ENCODE results near the gene AGBL1.

Gene AGBL1

DNA sequence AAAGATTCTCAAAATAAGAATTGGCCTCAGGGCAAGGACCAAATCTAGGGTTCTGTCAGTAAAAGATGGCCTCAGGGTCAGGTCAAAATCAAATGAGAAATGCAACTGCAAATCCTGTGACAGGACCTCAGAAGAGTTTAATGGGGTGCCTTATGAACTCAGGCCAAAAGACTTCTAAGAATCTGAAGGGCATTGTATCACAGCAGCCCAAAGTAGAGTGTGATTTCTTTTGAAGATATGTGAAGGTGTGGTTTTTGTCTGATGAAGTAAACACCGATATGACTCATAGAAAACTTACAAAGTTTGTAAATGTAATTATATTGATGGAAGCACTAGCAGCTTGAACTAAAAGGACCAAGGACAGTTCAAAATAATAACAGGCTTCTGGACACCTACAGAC is 966.1 kb downstream of the AGBL1 start:
- no peak overlapping the region for H3K27ac ChIP-seq (replicated peaks)

DNA sequence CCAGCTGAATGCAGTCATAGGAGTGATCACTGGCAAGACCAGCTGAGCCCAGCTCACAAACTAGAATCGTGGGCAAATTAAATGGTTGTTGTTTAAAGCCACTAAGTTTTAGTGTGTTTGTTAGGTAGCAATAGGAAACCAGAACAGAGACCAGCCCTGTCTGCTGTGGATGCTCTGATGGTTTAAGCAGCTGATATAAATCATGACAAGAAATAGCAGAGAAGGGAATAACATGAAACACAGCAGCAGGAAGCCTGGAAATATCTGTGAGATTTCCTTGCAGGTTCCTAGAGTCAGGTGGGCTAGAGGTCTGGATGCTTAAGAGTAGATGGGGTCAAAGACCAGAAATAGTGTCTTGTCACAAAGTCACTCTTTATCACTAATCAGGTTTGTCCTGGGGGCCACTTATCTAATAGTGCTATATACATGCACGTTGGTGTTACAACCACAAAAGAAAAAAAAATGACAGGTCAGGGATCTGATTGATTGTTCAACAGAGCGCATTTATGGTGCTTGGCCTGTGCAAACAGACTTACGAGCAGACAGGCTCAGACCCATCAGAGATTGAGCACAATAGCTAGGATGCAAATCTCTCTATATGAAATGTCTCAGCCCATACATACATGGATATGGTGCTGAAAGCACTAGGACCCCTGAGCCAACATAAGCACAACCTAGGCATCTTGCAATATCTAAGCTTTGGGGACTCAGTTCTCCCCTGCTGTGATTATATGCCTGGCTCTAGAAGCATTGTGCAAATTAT is 967.7 kb downstream of the AGBL1 start:
- H3K4me3 ChIP-seq (replicated peaks; ENCODE audit: insufficient read depth, low read length): no peak overlapping the region
- TF ChIP-seq GABPA (IDR thresholded peaks at IDR 0.05; ENCODE audit: low read depth) (no peak), POLR2AphosphoS5 (IDR thresholded peaks at IDR 0.05; ENCODE audit: low read depth) (no peak), SPI1 (IDR thresholded peaks at IDR 0.05; ENCODE audit: borderline replicate concordance, low read depth) (no peak)
- TF ChIP-seq, protein P1, sequence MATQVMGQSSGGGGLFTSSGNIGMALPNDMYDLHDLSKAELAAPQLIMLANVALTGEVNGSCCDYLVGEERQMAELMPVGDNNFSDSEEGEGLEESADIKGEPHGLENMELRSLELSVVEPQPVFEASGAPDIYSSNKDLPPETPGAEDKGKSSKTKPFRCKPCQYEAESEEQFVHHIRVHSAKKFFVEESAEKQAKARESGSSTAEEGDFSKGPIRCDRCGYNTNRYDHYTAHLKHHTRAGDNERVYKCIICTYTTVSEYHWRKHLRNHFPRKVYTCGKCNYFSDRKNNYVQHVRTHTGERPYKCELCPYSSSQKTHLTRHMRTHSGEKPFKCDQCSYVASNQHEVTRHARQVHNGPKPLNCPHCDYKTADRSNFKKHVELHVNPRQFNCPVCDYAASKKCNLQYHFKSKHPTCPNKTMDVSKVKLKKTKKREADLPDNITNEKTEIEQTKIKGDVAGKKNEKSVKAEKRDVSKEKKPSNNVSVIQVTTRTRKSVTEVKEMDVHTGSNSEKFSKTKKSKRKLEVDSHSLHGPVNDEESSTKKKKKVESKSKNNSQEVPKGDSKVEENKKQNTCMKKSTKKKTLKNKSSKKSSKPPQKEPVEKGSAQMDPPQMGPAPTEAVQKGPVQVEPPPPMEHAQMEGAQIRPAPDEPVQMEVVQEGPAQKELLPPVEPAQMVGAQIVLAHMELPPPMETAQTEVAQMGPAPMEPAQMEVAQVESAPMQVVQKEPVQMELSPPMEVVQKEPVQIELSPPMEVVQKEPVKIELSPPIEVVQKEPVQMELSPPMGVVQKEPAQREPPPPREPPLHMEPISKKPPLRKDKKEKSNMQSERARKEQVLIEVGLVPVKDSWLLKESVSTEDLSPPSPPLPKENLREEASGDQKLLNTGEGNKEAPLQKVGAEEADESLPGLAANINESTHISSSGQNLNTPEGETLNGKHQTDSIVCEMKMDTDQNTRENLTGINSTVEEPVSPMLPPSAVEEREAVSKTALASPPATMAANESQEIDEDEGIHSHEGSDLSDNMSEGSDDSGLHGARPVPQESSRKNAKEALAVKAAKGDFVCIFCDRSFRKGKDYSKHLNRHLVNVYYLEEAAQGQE (IDR thresholded peaks at IDR 0.05; ENCODE audit: insufficient replicate concordance, low read depth): no peak
- TF ChIP-seq, protein P2, sequence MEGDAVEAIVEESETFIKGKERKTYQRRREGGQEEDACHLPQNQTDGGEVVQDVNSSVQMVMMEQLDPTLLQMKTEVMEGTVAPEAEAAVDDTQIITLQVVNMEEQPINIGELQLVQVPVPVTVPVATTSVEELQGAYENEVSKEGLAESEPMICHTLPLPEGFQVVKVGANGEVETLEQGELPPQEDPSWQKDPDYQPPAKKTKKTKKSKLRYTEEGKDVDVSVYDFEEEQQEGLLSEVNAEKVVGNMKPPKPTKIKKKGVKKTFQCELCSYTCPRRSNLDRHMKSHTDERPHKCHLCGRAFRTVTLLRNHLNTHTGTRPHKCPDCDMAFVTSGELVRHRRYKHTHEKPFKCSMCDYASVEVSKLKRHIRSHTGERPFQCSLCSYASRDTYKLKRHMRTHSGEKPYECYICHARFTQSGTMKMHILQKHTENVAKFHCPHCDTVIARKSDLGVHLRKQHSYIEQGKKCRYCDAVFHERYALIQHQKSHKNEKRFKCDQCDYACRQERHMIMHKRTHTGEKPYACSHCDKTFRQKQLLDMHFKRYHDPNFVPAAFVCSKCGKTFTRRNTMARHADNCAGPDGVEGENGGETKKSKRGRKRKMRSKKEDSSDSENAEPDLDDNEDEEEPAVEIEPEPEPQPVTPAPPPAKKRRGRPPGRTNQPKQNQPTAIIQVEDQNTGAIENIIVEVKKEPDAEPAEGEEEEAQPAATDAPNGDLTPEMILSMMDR (IDR thresholded peaks at IDR 0.05; ENCODE audit: insufficient read depth, low read length): no peak
- H3K27ac ChIP-seq (replicated peaks): no peak overlapping the region
- H3K27me3 ChIP-seq (ENCODE audit: insufficient read depth, poor library complexity, severe bottlenecking): no peaks in the 10 kb centered on the region
- no peak for DNase-seq (ENCODE audit: low read depth in 1 of 2, low spot score in 1 of 2)

More for the DNA sequence above, 966.1 kb downstream of the AGBL1 start:
- H3K4me3 ChIP-seq (replicated peaks; ENCODE audit: insufficient read depth, low read length): no peak overlapping the region
- H3K27me3 ChIP-seq (ENCODE audit: insufficient read depth, poor library complexity, severe bottlenecking): no peaks in the 10 kb centered on the region
- no peak for DNase-seq (ENCODE audit: low read depth in 1 of 2, low spot score in 1 of 2)
- TF ChIP-seq, protein P2 (IDR thresholded peaks at IDR 0.05; ENCODE audit: insufficient read depth, low read length): no peak
- TF ChIP-seq POLR2AphosphoS5 (IDR thresholded peaks at IDR 0.05; ENCODE audit: low read depth): no peak
- no peak for TF ChIP-seq GABPA (IDR thresholded peaks at IDR 0.05; ENCODE audit: low read depth)
- no peak for TF ChIP-seq SPI1 (IDR thresholded peaks at IDR 0.05; ENCODE audit: borderline replicate concordance, low read depth)
- TF ChIP-seq, protein P1 (IDR thresholded peaks at IDR 0.05; ENCODE audit: insufficient replicate concordance, low read depth): no peak

Data from HL-60 (cell line).